IMR-90 (cell line): ENCODE results near the gene ZC3H12D. TPM values are rescaled to one million over a fixed set of nuclear protein-coding genes. Genes with fewer than 3 reads are reported as not detected.

Source experiments
- ATAC-seq: fragments of 200-7000 bp; cut with Tn5 transposase; 2 replicates; pipeline ENCODE4 v1.9.1; 2020; ENCODE audit warnings: low read depth, mild to moderate bottlenecking, moderate library complexity
- BruUV-seq: library from RNA; stranded (reverse); fragments of 400-500 nt; replicated peaks from 2 replicates; lab custom pipeline; 2021; lab: Mats Ljungman, UMichigan
- CTCF ChIA-PET: fragments of 300-600 bp; formaldehyde crosslinking; extraction: SDS; loops from one replicate; lab custom pipeline; 2021; ENCODE audit warnings: antibody characterized with exemption; lab: Yijun Ruan, JAX
- POLR2A ChIA-PET: fragments of 300-600 bp; sonication (Branson Sonifier 250); formaldehyde crosslinking; loops from one replicate; lab custom pipeline; 2022; ENCODE audit warnings: antibody characterized with exemption; ENCODE audit not compliant: unreplicated experiment; lab: Charles Lee
- DNase-seq: peaks from one replicate; pipeline ENCODE4 v3.0.0; 2013
- H2AFZ ChIP-seq: replicated peaks from 2 replicates; pipeline ENCODE3; 2013; ENCODE audit warnings: low read length, mild to moderate bottlenecking; ENCODE audit not compliant: poor library complexity
- H2AK5ac ChIP-seq: 2 replicates; pipeline ENCODE4 v1.6.1; 2013; ENCODE audit warnings: low read depth, low read length, inconsistent platforms
- H2AK9ac ChIP-seq: replicated peaks from 2 replicates; pipeline ENCODE3; 2013; ENCODE audit warnings: mild to moderate bottlenecking, low read depth, low read length, moderate library complexity; ENCODE audit not compliant: poor library complexity
- H2BK120ac ChIP-seq: 2 replicates; pipeline ENCODE4 v1.6.1; 2013; ENCODE audit warnings: low read depth, low read length, inconsistent platforms
- H2BK15ac ChIP-seq: 3 replicates; pipeline ENCODE4 v1.6.1; 2013; ENCODE audit warnings: low read depth, low read length, inconsistent platforms
- H2BK20ac ChIP-seq: 2 replicates; pipeline ENCODE4 v1.6.1; 2013; ENCODE audit warnings: low read depth, mild to moderate bottlenecking, inconsistent platforms, low read length, moderate library complexity
- H2BK5ac ChIP-seq: 2 replicates; pipeline ENCODE4 v1.6.1; 2013; ENCODE audit warnings: mild to moderate bottlenecking, low read depth, low read length, inconsistent platforms; ENCODE audit not compliant: poor library complexity, severe bottlenecking
- H3K14ac ChIP-seq: replicated peaks from 2 replicates; pipeline ENCODE4 v1.6.1; 2013; ENCODE audit warnings: low read depth, low read length, inconsistent platforms
- H3K18ac ChIP-seq: 2 replicates; pipeline ENCODE4 v1.6.1; 2013; ENCODE audit warnings: low read depth, low read length, control low read depth
- H3K23ac ChIP-seq: 2 replicates; pipeline ENCODE4 v1.6.1; 2013; ENCODE audit warnings: low read depth, low read length, inconsistent platforms
- H3K27ac ChIP-seq: 2 replicates; pipeline ENCODE4 v1.5.1; 2013; ENCODE audit warnings: mild to moderate bottlenecking, control low read depth, low read length; ENCODE audit not compliant: insufficient read depth
- H3K27me3 ChIP-seq: 2 replicates; pipeline ENCODE4 v1.6.1; 2013; ENCODE audit warnings: low read length; ENCODE audit not compliant: control insufficient read depth, insufficient read depth
- H3K36me3 ChIP-seq: 2 replicates; pipeline ENCODE4 v1.6.1; 2013; ENCODE audit warnings: low read length, mixed read lengths; ENCODE audit not compliant: control insufficient read depth, insufficient read depth
- H3K4ac ChIP-seq: 2 replicates; pipeline ENCODE4 v1.6.1; 2013; ENCODE audit warnings: low read depth, low read length, inconsistent platforms
- H3K4me1 ChIP-seq: 2 replicates; pipeline ENCODE4 v1.6.1; 2013; ENCODE audit warnings: low read length, mixed read lengths; ENCODE audit not compliant: control insufficient read depth, insufficient read depth
- H3K4me2 ChIP-seq: 2 replicates; pipeline ENCODE4 v1.6.1; 2013; ENCODE audit warnings: low read depth, mild to moderate bottlenecking, control low read depth, low read length, moderate library complexity
- H3K4me3 ChIP-seq: 2 replicates; pipeline ENCODE4 v1.5.1; 2013; ENCODE audit warnings: low read depth, mild to moderate bottlenecking, control low read depth, low read length, moderate library complexity; ENCODE audit not compliant: insufficient read depth
- H3K56ac ChIP-seq: 2 replicates; pipeline ENCODE4 v1.6.1; 2013; ENCODE audit warnings: low read length, inconsistent platforms; ENCODE audit not compliant: insufficient read depth; ENCODE audit errors: extremely low read depth
- H3K79me1 ChIP-seq, 2 experiments: 2 replicates each; pipeline ENCODE4 v1.6.1; 2013; ENCODE audit warnings: low read length in 2 of 2, inconsistent platforms in 1 of 2, low read depth in 1 of 2
- H3K9ac ChIP-seq: 2 replicates; pipeline ENCODE4 v1.6.1; 2013; ENCODE audit warnings: low read depth, low read length, control low read depth
- H3K9me1 ChIP-seq: 2 replicates; pipeline ENCODE4 v1.6.1; 2013; ENCODE audit warnings: low read length, inconsistent platforms; ENCODE audit not compliant: insufficient read depth
- H3K9me3 ChIP-seq: 2 replicates; pipeline ENCODE4 v1.6.1; 2013; ENCODE audit warnings: low read length; ENCODE audit not compliant: control insufficient read depth, insufficient read depth
- H4K20me1 ChIP-seq: 2 replicates; pipeline ENCODE4 v1.6.1; 2013; ENCODE audit warnings: low read length, inconsistent platforms; ENCODE audit not compliant: insufficient read depth
- H4K5ac ChIP-seq: 2 replicates; pipeline ENCODE4 v1.6.1; 2013; ENCODE audit warnings: mild to moderate bottlenecking, low read depth, low read length, control low read depth
- H4K8ac ChIP-seq, 2 experiments: 2 replicates each; pipeline ENCODE4 v1.6.1; 2013; ENCODE audit warnings: low read depth in 2 of 2, low read length in 2 of 2, control low read depth in 1 of 2, inconsistent platforms in 1 of 2
- H4K91ac ChIP-seq: 2 replicates; pipeline ENCODE4 v1.6.1; 2013; ENCODE audit warnings: low read depth, low read length, inconsistent platforms; ENCODE audit not compliant: insufficient read depth
- NFE2L2 ChIP-seq: fragments of 150-350 bp; IDR thresholded peaks from 2 replicates; pipeline ENCODE4 v1.6.1; 2016; ENCODE audit warnings: low read depth, mild to moderate bottlenecking, low read length
- POLR2A ChIP-seq: IDR thresholded peaks from 2 replicates; pipeline ENCODE4 v1.6.1; 2012; ENCODE audit warnings: mild to moderate bottlenecking, low read depth, low read length
- RAD21 ChIP-seq: IDR thresholded peaks from 2 replicates; pipeline ENCODE4 v1.6.1; 2012; ENCODE audit warnings: low read length, improper control_type of control experiment
- RFX5 ChIP-seq: IDR thresholded peaks from 2 replicates; pipeline ENCODE4 v1.8.0; 2012; ENCODE audit warnings: low read depth, mild to moderate bottlenecking, low read length, moderate library complexity
- SMC3 ChIP-seq: fragments of 150-350 bp; IDR thresholded peaks from 2 replicates; pipeline ENCODE4 v1.6.1; 2016; ENCODE audit warnings: low read depth, mild to moderate bottlenecking, antibody characterized with exemption, low read length, moderate library complexity
- WGBS, 2 experiments: methylation state at CpG; one replicate each; pipeline versions ENCODE4 v1.1.5 to v1.1.7; 2013; ENCODE audit warnings: missing lambda C conversion rate in 2 of 2; ENCODE audit not compliant: insufficient read length in 1 of 2; ENCODE audit errors: extremely low coverage in 2 of 2; 5-methylcytosine and 5-hydroxymethylcytosine counted together
- dilution Hi-C: fragments of 300-500 bp; cut with HindIII; formaldehyde crosslinking; loops from one replicate; pipeline ENCODE4 v1.14.3; 2018; ENCODE audit warnings: low sequenced_read_pairs; ENCODE audit not compliant: unreplicated experiment
- in situ Hi-C: fragments of 300-500 bp; cut with MboI; formaldehyde crosslinking; loops from 3 replicates; pipeline ENCODE4 v1.14.3; 2019; ENCODE audit warnings: low sequenced_read_pairs, inconsistent platforms, mixed read lengths
- intact Hi-C: fragments of 100-400 bp; cut with micrococcal nuclease; formaldehyde crosslinking; loops from 2 replicates; pipeline ENCODE4 v1.10.0; 2022
- polyA plus RNA-seq, 3 experiments: library from polyadenylated mRNA; depleted of rRNA; stranded (reverse); fragments of >200 nt; gene quantifications; 2 replicates each; pipeline ENCODE4 v1.2.3, GENCODE V29; 2012; ENCODE audit warnings: low replicate concordance in 1 of 3
- total RNA-seq: library from RNA; depleted of rRNA; stranded (reverse); fragments of >200 nt; gene quantifications from 2 replicates; pipeline ENCODE4 v1.2.3, GENCODE V29; 2012
- TF ChIP-seq, protein P1 (sequence below): conservative IDR thresholded peaks from 2 replicates; pipeline ENCODE4 v1.5.1; 2012; ENCODE audit warnings: mild to moderate bottlenecking, low read depth, low read length, improper control_type of control experiment

The ZC3H12D gene
- total and polyA plus RNA-seq, 2 of the 4 experiments (the other 2 are of a cell fraction), result under 0.01 to 0.12 TPM

DNA sequence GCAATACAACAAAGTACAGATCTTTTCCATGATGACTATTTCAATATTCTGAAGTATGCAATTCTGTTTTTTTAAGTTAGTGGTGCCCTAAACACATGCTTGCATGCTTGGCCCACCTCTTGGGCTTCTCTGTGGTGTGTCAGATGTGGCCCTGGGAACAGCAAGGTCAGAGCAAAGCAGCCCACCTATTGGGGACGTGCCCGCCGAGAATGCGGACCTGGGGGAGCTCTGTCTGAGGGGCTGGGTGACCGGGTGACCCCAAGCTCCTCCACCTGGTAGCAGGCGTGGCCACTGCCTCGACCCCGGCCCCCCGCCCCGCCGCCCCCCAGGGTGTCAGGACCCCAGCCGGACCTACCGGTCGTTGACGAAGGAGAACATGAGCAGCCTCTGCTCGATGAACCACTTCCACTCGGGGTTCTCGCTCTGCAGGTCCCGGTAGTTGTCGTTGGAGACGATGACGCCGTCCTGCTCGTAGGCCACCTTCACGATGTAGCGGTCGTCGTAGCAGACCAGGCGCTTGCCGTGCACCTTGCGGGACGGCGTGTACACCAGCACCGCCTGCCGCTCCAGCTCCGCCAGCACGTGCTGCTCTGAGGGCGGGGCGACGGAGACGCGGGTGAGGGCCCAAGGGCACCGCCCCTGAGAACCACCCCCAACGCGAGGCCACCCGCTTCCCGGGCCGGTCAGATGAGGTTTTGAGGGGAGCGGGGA lies 28.3 kb downstream of the ZC3H12D start:
- no peak overlapping the region for H2AFZ ChIP-seq
- no peak overlapping the region for H4K5ac ChIP-seq
- CTCF ChIA-PET, result no interaction called here
- no peaks in the 10 kb centered on the region for H3K79me1 ChIP-seq
- no peak overlapping the region for H3K56ac ChIP-seq
- peaks cover 4% of the 10 kb centered on the region; the same call in 1 of the 2 replicates for H3K27me3 ChIP-seq
- no peak overlapping the region for H3K27ac ChIP-seq
- no peak overlapping the region for H2BK15ac ChIP-seq
- H3K9me1 ChIP-seq, result peaks cover 3% of the 10 kb centered on the region; the same call in 1 of the 2 replicates
- no peak overlapping the region for H3K4me3 ChIP-seq
- ATAC-seq (no peak), DNase-seq (no peak)
- no peak overlapping the region for H3K4me2 ChIP-seq
- no peaks in the 10 kb centered on the region for H3K9me3 ChIP-seq
- no peak for TF ChIP-seq NFE2L2
- no peak for TF ChIP-seq RFX5
- TF ChIP-seq SMC3, result no peak
- TF ChIP-seq RAD21, result no peak
- TF ChIP-seq, protein P1, sequence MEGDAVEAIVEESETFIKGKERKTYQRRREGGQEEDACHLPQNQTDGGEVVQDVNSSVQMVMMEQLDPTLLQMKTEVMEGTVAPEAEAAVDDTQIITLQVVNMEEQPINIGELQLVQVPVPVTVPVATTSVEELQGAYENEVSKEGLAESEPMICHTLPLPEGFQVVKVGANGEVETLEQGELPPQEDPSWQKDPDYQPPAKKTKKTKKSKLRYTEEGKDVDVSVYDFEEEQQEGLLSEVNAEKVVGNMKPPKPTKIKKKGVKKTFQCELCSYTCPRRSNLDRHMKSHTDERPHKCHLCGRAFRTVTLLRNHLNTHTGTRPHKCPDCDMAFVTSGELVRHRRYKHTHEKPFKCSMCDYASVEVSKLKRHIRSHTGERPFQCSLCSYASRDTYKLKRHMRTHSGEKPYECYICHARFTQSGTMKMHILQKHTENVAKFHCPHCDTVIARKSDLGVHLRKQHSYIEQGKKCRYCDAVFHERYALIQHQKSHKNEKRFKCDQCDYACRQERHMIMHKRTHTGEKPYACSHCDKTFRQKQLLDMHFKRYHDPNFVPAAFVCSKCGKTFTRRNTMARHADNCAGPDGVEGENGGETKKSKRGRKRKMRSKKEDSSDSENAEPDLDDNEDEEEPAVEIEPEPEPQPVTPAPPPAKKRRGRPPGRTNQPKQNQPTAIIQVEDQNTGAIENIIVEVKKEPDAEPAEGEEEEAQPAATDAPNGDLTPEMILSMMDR, result no peak
- no peak for TF ChIP-seq POLR2A
- BruUV-seq, result no TSS peak
- H2BK5ac ChIP-seq, result no peak overlapping the region
- no peak overlapping the region for H3K18ac ChIP-seq
- H3K14ac ChIP-seq, result no peak overlapping the region
- no peak overlapping the region for H3K9ac ChIP-seq
- H3K23ac ChIP-seq, result no peak overlapping the region
- H2AK5ac ChIP-seq, result no peak overlapping the region
- H4K8ac ChIP-seq, result no peak overlapping the region
- H3K4ac ChIP-seq, result no peak overlapping the region
- H4K20me1 ChIP-seq, result no peaks in the 10 kb centered on the region
- dilution Hi-C loops (no loop called here), intact Hi-C loops (no loop called here), in situ Hi-C loops (no loop called here)
- no peaks in the 10 kb centered on the region for H3K36me3 ChIP-seq
- H2AK9ac ChIP-seq, result no peak overlapping the region
- H2BK20ac ChIP-seq, result no peak overlapping the region
- no peak overlapping the region for H2BK120ac ChIP-seq
- WGBS, 2 experiments, result 92% methylated on average over 36 of the region's 49 CpGs; no CpG with 5 or more reads in 1 of the 2 experiments
- POLR2A ChIA-PET, result no interaction called here
- no peak overlapping the region for H4K91ac ChIP-seq
- peaks cover 14% of the 10 kb centered on the region for H3K4me1 ChIP-seq
